Measurements from ENCODE around the gene GALNT4. TPM values are rescaled to one million over a fixed set of nuclear protein-coding genes. Genes with fewer than 3 reads are reported as not detected.

Gene GALNT4
- total and polyA plus RNA-seq, 2 donors (not counting 1 experiment from before 2014, with no cell fraction given) = 9.1 to 16.0 TPM

DNA sequence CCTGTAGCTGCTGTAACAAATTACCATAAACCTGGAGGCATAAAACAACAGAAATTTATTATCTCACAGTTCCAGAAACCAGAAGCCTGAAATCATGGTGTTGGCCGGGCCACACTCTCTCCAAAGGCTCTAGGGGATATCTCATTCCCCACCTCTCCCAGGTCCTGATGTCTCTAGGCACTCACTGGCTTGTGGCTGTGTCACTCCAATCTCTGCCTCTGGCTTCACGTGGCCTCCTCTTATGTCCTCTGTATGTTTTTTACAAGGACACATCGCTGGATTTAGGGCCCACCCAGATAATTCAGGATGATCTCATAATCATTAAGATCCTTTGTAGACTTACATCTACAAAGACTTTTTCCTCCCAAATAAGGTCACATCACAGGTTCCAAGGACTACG lies 8.0 kb downstream of the GALNT4 start:
- Histone ChIP-seq H3K79me2 (ENCODE audit: control insufficient read depth, insufficient read depth, low read length) (peaks cover 4% of the 10 kb centered on the region), H4K20me1 (ENCODE audit: control insufficient read depth, extremely low read depth, insufficient read depth, low read length) (no peaks in the 10 kb centered on the region), H3K27ac (ENCODE audit: insufficient read depth, low read length) (no peak overlapping the region), H3K4me2 (ENCODE audit: extremely low read depth, insufficient read depth, low read length) (no peak overlapping the region), H3K36me3 (ENCODE audit: control insufficient read depth, insufficient read depth, low read length) (no peaks in the 10 kb centered on the region), H3K4me3 (replicated peaks in 1 of 4; ENCODE audit: control extremely low read depth in 1 of 4, insufficient read depth in 1 of 4, low read depth in 3 of 4, low read length in 4 of 4) (no peak overlapping the region), H2AFZ (ENCODE audit: low read length) (no peak overlapping the region), H3K4me1 (ENCODE audit: control insufficient read depth, extremely low read depth, insufficient read depth, low read length) (peaks cover 2% of the 10 kb centered on the region), H3K9ac (ENCODE audit: insufficient read depth, low read length) (no peak overlapping the region), H3K27me3 (ENCODE audit: control insufficient read depth, insufficient read depth, low read length) (no peaks in the 10 kb centered on the region), H3K9me3 (ENCODE audit: control insufficient read depth, insufficient read depth, low read depth, low read length) (no peaks in the 10 kb centered on the region)
- no peak for TF ChIP-seq EZH2 (IDR thresholded peaks at IDR 0.05; ENCODE audit: low read length, missing control alignments)
- DNase-seq (ENCODE audit: low read depth in 2 of 2) = no peak

DNA sequence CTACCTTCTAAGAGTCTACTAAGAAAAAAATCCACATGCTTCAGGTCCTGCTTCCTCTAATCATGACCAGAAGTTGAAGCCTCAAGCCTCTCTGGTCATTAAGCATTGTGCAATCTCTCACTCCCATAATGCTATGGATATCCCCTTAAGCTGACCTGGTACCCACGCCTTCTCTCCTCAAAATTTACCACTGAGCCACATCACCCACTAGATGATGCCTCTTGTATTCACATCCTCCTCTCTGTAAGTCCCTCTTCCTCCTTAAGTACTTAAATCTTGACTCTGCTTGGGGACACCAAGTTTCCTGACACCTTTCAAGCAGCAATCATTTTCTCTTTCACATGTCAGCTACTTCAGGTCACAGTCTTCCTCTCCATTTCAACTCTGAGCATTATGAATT lies 9.8 kb downstream of the GALNT4 start:
- Histone ChIP-seq H3K79me2 (ENCODE audit: control insufficient read depth, insufficient read depth, low read length) (no peaks in the 10 kb centered on the region), H3K9me3 (ENCODE audit: control insufficient read depth, insufficient read depth, low read depth, low read length) (no peaks in the 10 kb centered on the region), H3K9ac (ENCODE audit: insufficient read depth, low read length) (no peak overlapping the region), H3K36me3 (ENCODE audit: control insufficient read depth, insufficient read depth, low read length) (no peaks in the 10 kb centered on the region), H3K27ac (ENCODE audit: insufficient read depth, low read length) (no peak overlapping the region), H3K27me3 (ENCODE audit: control insufficient read depth, insufficient read depth, low read length) (no peaks in the 10 kb centered on the region), H3K4me3 (replicated peaks in 1 of 4; ENCODE audit: control extremely low read depth in 1 of 4, insufficient read depth in 1 of 4, low read depth in 3 of 4, low read length in 4 of 4) (no peak overlapping the region), H3K4me2 (ENCODE audit: extremely low read depth, insufficient read depth, low read length) (no peak overlapping the region), H2AFZ (ENCODE audit: low read length) (no peak overlapping the region), H3K4me1 (ENCODE audit: control insufficient read depth, extremely low read depth, insufficient read depth, low read length) (no peaks in the 10 kb centered on the region), H4K20me1 (ENCODE audit: control insufficient read depth, extremely low read depth, insufficient read depth, low read length) (no peaks in the 10 kb centered on the region)
- TF ChIP-seq EZH2 (IDR thresholded peaks at IDR 0.05; ENCODE audit: low read length, missing control alignments) = no peak
- TF ChIP-seq, protein P1, sequence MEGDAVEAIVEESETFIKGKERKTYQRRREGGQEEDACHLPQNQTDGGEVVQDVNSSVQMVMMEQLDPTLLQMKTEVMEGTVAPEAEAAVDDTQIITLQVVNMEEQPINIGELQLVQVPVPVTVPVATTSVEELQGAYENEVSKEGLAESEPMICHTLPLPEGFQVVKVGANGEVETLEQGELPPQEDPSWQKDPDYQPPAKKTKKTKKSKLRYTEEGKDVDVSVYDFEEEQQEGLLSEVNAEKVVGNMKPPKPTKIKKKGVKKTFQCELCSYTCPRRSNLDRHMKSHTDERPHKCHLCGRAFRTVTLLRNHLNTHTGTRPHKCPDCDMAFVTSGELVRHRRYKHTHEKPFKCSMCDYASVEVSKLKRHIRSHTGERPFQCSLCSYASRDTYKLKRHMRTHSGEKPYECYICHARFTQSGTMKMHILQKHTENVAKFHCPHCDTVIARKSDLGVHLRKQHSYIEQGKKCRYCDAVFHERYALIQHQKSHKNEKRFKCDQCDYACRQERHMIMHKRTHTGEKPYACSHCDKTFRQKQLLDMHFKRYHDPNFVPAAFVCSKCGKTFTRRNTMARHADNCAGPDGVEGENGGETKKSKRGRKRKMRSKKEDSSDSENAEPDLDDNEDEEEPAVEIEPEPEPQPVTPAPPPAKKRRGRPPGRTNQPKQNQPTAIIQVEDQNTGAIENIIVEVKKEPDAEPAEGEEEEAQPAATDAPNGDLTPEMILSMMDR (conservative IDR thresholded peaks at IDR 0.05 in 1 of 2, IDR thresholded peaks at IDR 0.05 in 1 of 2; ENCODE audit: low read depth in 1 of 2, low read length in 2 of 2) = no peak
- no peak for DNase-seq (ENCODE audit: low read depth in 2 of 2)

DNA sequence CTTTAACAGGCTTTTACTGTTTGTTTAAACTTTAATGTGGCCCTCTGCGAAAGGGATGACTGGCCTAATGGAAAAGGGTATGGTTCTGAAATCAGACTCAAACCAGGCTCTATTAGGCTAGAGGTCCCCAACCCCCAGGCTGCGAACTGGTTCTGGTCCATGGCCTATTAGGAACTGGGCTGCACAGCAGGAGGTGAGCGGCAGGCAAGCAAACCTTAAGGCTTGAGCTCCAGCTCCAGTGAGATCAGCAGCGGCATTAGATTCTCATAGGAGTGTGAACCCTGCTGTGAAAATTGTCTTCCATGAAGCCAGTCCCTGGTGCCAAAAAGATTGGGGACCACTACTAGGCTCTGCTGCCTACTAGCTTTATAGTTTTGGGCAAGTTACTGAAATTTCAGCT lies 11.1 kb downstream of the GALNT4 start:
- Histone ChIP-seq H3K4me3 (replicated peaks in 1 of 4; ENCODE audit: control extremely low read depth in 1 of 4, insufficient read depth in 1 of 4, low read depth in 3 of 4, low read length in 4 of 4) (no peak overlapping the region), H3K4me1 (ENCODE audit: control insufficient read depth, extremely low read depth, insufficient read depth, low read length) (no peaks in the 10 kb centered on the region), H3K79me2 (ENCODE audit: control insufficient read depth, insufficient read depth, low read length) (no peaks in the 10 kb centered on the region), H3K27ac (ENCODE audit: insufficient read depth, low read length) (no peak overlapping the region), H4K20me1 (ENCODE audit: control insufficient read depth, extremely low read depth, insufficient read depth, low read length) (no peaks in the 10 kb centered on the region), H3K9me3 (ENCODE audit: control insufficient read depth, insufficient read depth, low read depth, low read length) (no peaks in the 10 kb centered on the region), H3K4me2 (ENCODE audit: extremely low read depth, insufficient read depth, low read length) (no peak overlapping the region), H2AFZ (ENCODE audit: low read length) (no peak overlapping the region), H3K27me3 (ENCODE audit: control insufficient read depth, insufficient read depth, low read length) (no peaks in the 10 kb centered on the region), H3K36me3 (ENCODE audit: control insufficient read depth, insufficient read depth, low read length) (no peaks in the 10 kb centered on the region), H3K9ac (ENCODE audit: insufficient read depth, low read length) (no peak overlapping the region)
- TF ChIP-seq EZH2 (IDR thresholded peaks at IDR 0.05; ENCODE audit: low read length, missing control alignments) = no peak
- no peak for DNase-seq (ENCODE audit: low read depth in 2 of 2)

DNA sequence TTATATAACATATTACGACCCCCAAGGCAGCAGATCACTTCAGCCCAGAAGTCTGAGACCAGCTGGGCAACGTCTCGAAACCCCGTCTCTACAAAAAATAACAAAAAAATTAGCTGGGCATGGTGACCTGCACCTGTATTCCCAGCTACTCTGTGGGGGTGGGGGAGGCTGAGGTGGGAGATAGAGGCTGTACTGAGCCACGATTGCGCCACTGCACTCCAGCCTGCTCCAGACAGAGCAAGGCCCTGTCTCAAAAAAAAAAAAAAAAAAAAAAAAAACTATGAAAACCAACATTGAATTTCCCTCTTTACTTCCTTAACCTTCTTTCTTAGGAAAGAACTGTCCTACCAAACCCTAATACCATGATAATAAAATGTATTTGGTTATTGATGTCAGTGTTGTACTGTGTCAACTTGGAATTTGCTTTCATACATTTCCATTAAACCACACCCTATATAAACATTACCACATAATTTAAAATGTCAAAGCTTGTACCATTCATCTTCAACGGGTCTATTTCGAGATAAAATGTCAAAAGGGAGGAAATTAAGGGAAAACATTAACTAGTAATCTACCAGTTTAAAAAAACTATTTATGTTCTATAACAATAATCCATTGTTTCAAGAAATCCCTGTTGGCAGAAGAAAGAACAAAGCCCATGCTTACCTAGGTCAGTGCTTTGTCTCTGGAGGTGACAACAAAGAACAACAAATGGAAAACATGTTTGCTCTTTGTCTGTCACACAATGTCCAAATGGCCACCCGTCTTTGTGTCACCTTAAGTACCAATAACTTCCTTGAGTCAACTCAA lies 17.4 kb downstream of the GALNT4 start:
- Histone ChIP-seq H3K79me2 (ENCODE audit: control insufficient read depth, insufficient read depth, low read length) (no peaks in the 10 kb centered on the region), H3K27me3 (ENCODE audit: control insufficient read depth, insufficient read depth, low read length) (no peaks in the 10 kb centered on the region), H3K36me3 (ENCODE audit: control insufficient read depth, insufficient read depth, low read length) (no peaks in the 10 kb centered on the region), H2AFZ (ENCODE audit: low read length) (no peak overlapping the region), H3K9me3 (ENCODE audit: control insufficient read depth, insufficient read depth, low read depth, low read length) (no peaks in the 10 kb centered on the region), H3K27ac (ENCODE audit: insufficient read depth, low read length) (no peak overlapping the region), H3K9ac (ENCODE audit: insufficient read depth, low read length) (no peak overlapping the region), H4K20me1 (ENCODE audit: control insufficient read depth, extremely low read depth, insufficient read depth, low read length) (no peaks in the 10 kb centered on the region), H3K4me1 (ENCODE audit: control insufficient read depth, extremely low read depth, insufficient read depth, low read length) (no peaks in the 10 kb centered on the region), H3K4me2 (ENCODE audit: extremely low read depth, insufficient read depth, low read length) (no peak overlapping the region), H3K4me3 (replicated peaks in 1 of 4; ENCODE audit: control extremely low read depth in 1 of 4, insufficient read depth in 1 of 4, low read depth in 3 of 4, low read length in 4 of 4) (no peak overlapping the region)
- TF ChIP-seq EZH2 (IDR thresholded peaks at IDR 0.05; ENCODE audit: low read length, missing control alignments) = no peak
- TF ChIP-seq, protein P1 (conservative IDR thresholded peaks at IDR 0.05 in 1 of 2, IDR thresholded peaks at IDR 0.05 in 1 of 2; ENCODE audit: low read depth in 1 of 2, low read length in 2 of 2) = no peak
- no peak for DNase-seq (ENCODE audit: low read depth in 2 of 2)
